ENCODE data around the gene KIAA1671. TPM values are rescaled to one million over a fixed set of nuclear protein-coding genes. Genes with fewer than 3 reads are reported as not detected.

The KIAA1671 gene
- total RNA-seq, 4 donors from 2014 or later: 20.9 to 41.8 (median 28.4) TPM

DNA sequence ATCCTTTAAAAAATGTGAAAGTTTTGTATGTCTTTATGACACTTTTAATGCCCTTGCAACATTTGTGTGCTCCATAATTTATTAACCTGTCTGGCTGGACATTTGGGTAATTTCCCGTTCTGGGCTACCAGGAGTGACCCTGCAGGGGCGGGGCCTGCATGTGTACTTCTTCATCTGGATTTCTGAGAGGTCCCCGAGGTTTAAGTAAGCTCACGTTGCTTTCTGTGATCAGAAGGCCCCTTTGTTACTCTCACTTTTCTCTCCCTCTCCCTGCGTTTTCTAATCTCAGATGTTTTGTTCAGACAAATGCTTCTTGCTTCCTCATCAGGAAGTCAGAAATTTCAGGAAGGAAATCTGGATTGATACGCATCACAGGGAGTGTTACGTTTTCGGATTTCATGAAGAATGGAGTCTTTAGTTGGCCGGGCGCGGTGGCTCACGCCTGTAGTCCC, 168.3 kb downstream of the KIAA1671 start:
- Histone ChIP-seq H3K9me3 (no peaks in the 10 kb centered on the region), H3K4me3 (no peak overlapping the region), H3K36me3 (peaks cover 0 to 19% of the 10 kb centered on the region in 2 donors), H3K27ac (peak overlapping the region in 3 of 4 donors; percentile 59 to 75 (median 66)), H3K27me3 (no peaks in the 10 kb centered on the region), H3K4me1 (peaks cover 3 to 40% (median 5%) of the 10 kb centered on the region in 3 donors)
- WGBS, 2 donors (ENCODE audit: low coverage in 1 of 2): 22 to 58% methylated on average over 4 to 9 of the region's 12 CpGs
- TF ChIP-seq POLR2AphosphoS5 (IDR thresholded peaks at IDR 0.05) (no peak), POLR2A (IDR thresholded peaks at IDR 0.05) (no peak), EP300 (IDR thresholded peaks at IDR 0.05) (no peak)
- TF ChIP-seq, protein P1, sequence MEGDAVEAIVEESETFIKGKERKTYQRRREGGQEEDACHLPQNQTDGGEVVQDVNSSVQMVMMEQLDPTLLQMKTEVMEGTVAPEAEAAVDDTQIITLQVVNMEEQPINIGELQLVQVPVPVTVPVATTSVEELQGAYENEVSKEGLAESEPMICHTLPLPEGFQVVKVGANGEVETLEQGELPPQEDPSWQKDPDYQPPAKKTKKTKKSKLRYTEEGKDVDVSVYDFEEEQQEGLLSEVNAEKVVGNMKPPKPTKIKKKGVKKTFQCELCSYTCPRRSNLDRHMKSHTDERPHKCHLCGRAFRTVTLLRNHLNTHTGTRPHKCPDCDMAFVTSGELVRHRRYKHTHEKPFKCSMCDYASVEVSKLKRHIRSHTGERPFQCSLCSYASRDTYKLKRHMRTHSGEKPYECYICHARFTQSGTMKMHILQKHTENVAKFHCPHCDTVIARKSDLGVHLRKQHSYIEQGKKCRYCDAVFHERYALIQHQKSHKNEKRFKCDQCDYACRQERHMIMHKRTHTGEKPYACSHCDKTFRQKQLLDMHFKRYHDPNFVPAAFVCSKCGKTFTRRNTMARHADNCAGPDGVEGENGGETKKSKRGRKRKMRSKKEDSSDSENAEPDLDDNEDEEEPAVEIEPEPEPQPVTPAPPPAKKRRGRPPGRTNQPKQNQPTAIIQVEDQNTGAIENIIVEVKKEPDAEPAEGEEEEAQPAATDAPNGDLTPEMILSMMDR (IDR thresholded peaks at IDR 0.05): no peak
- ATAC-seq: no peak

DNA sequence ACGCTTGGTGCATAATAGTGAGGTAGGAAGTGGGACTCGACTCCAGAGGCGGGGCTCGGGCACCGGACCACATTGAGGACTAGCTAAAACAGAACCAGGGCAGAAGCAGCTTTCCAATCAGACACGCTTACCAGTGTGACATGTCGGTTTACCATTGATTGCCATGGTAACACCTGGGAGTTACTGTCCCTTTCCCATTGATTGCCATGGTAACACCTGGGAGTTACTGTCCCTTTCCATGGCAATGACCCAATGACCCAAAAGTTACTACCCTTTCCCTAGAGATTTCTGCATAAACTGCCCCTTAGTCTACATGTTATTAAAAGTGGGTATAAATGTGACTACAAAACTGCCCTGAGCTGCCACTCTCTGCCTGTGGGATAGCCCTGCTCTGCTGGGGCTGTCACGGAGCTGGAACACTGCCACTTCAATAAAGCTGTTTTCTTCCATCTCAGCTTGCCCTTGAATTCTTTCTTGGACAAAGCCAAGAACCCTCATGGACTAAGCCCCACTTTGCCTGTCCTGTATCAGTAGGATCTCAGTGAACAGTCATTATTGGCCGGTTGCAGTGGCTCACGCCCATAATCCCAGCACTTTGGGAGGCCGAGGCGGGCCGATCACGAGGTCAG, 169.7 kb downstream of the KIAA1671 start:
- no peak for ATAC-seq
- H3K27ac ChIP-seq: no peak overlapping the region
- H3K27me3 ChIP-seq: no peaks in the 10 kb centered on the region
- H3K4me1 ChIP-seq: peaks cover 3 to 51% (median 5%) of the 10 kb centered on the region in 3 donors
- 86 to 92% methylated on average over 7 to 8 of the region's 14 CpGs for WGBS, 2 donors (ENCODE audit: low coverage in 1 of 2)
- H3K36me3 ChIP-seq: peaks cover 0 to 19% of the 10 kb centered on the region in 2 donors
- TF ChIP-seq POLR2A (IDR thresholded peaks at IDR 0.05): no peak
- TF ChIP-seq EP300 (IDR thresholded peaks at IDR 0.05): no peak
- TF ChIP-seq, protein P1 (IDR thresholded peaks at IDR 0.05): no peak
- no peak for TF ChIP-seq POLR2AphosphoS5 (IDR thresholded peaks at IDR 0.05)
- no peaks in the 10 kb centered on the region for H3K9me3 ChIP-seq
- no peak overlapping the region for H3K4me3 ChIP-seq

DNA sequence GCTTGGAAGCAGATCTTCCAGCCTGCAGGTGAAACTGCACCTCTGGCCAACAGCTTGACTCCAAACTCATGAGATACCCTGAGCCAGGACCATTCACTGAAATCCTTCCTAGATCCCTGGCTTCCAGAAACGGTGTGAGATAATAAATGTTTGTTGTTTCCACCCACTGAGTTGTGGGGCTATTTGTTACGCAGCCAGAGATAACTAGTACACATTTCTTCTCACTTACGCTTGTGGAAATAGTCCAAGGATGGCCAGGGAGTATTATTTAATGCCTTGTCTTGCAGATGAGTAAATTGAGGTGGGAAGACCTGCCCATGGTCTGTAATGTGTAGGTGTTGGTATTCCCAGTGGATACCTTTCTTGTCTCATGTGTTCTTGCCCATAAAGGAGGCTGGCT, 171.2 kb downstream of the KIAA1671 start:
- peaks cover 3 to 65% (median 5%) of the 10 kb centered on the region in 3 donors for H3K4me1 ChIP-seq
- no peak for ATAC-seq

GRCh38 chr22:25125693-25126357, 173.3 kb downstream of the KIAA1671 start:
- no peak for TF ChIP-seq EP300 (IDR thresholded peaks at IDR 0.05)
- TF ChIP-seq, protein P1 (IDR thresholded peaks at IDR 0.05): no peak
- TF ChIP-seq POLR2A (IDR thresholded peaks at IDR 0.05): no peak
- no peak for TF ChIP-seq POLR2AphosphoS5 (IDR thresholded peaks at IDR 0.05)
- H3K4me3 ChIP-seq: no peak overlapping the region
- peaks cover 0 to 68% (median 5%) of the 10 kb centered on the region in 3 donors for H3K4me1 ChIP-seq
- no peak for ATAC-seq
- H3K27ac ChIP-seq: peak overlapping the region in 2 of 4 donors; percentile 7 to 38
- 33 to 79% methylated on average over 4 to 8 of the region's 9 CpGs for WGBS, 2 donors (ENCODE audit: low coverage in 1 of 2)
- no peaks in the 10 kb centered on the region for H3K9me3 ChIP-seq
- H3K36me3 ChIP-seq: peaks cover 0 to 8% of the 10 kb centered on the region in 2 donors
- H3K27me3 ChIP-seq: no peaks in the 10 kb centered on the region

More for the DNA sequence above, 171.2 kb downstream of the KIAA1671 start:
- TF ChIP-seq POLR2AphosphoS5 (IDR thresholded peaks at IDR 0.05) (no peak), POLR2A (IDR thresholded peaks at IDR 0.05) (no peak), EP300 (IDR thresholded peaks at IDR 0.05) (no peak)
- TF ChIP-seq, protein P1 (IDR thresholded peaks at IDR 0.05): no peak
- Histone ChIP-seq H3K9me3 (no peaks in the 10 kb centered on the region), H3K4me3 (no peak overlapping the region), H3K27ac (no peak overlapping the region), H3K27me3 (no peaks in the 10 kb centered on the region), H3K36me3 (peaks cover 0 to 10% of the 10 kb centered on the region in 2 donors)
- 83% methylated on average over 2 of the region's 3 CpGs; no CpG with 5 or more reads in 1 of the 2 donors for WGBS, 2 donors (ENCODE audit: low coverage in 1 of 2)

All from gastroesophageal sphincter (tissue), 4 donors.